SK-N-SH treated with all-trans-retinoic acid at 6 μM for 48 hours (cell line): ENCODE data around the gene GPR55.

Experiments used
- RARB ChIP-seq: fragments of 250-450 bp; sonication (Bioruptor Pico); IDR thresholded peaks from 2 replicates; pipeline ENCODE4 v1.8.0; 2021; ENCODE audit warnings: mild to moderate bottlenecking, moderate library complexity
- TCF4 ChIP-seq: fragments of 250-450 bp; sonication (Bioruptor Pico); IDR thresholded peaks from 2 replicates; pipeline ENCODE4 v1.8.0; 2021; ENCODE audit warnings: mild to moderate bottlenecking, moderate library complexity, borderline replicate concordance
- TOX ChIP-seq: fragments of 250-450 bp; sonication (Bioruptor Pico); IDR thresholded peaks from 2 replicates; pipeline ENCODE4 v1.8.0; 2021; ENCODE audit warnings: mild to moderate bottlenecking, moderate library complexity, borderline replicate concordance
- ZFP3 ChIP-seq: fragments of 250-450 bp; sonication (Bioruptor Pico); IDR thresholded peaks from 2 replicates; pipeline ENCODE4 v1.5.0; 2020; ENCODE audit warnings: mild to moderate bottlenecking, moderate library complexity
- ZFP30 ChIP-seq: fragments of 450-650 bp; formaldehyde crosslinking; IDR thresholded peaks from 2 replicates; pipeline ENCODE4 v1.5.0; 2022; ENCODE audit warnings: mild to moderate bottlenecking, moderate library complexity
- TF ChIP-seq, protein P1 (sequence below): fragments of 250-450 bp; sonication (Bioruptor Pico); IDR thresholded peaks from 2 replicates; pipeline ENCODE4 v1.5.0; 2020; ENCODE audit warnings: mild to moderate bottlenecking, moderate library complexity
- TF ChIP-seq, protein P2 (sequence below): fragments of 250-450 bp; sonication (Bioruptor Pico); IDR thresholded peaks from 2 replicates; pipeline ENCODE4 v1.5.1; 2021; ENCODE audit warnings: mild to moderate bottlenecking, moderate library complexity
- TF ChIP-seq, protein P3 (sequence below): fragments of 250-450 bp; sonication (Bioruptor Pico); IDR thresholded peaks from 2 replicates; pipeline ENCODE4 v1.8.0; 2020; ENCODE audit warnings: mild to moderate bottlenecking, moderate library complexity, borderline replicate concordance
- TF ChIP-seq, protein P4 (sequence below): fragments of 250-450 bp; sonication (Bioruptor Pico); IDR thresholded peaks from 2 replicates; pipeline ENCODE4 v1.8.0; 2021; ENCODE audit warnings: low read depth, mild to moderate bottlenecking, moderate library complexity, borderline replicate concordance

DNA sequence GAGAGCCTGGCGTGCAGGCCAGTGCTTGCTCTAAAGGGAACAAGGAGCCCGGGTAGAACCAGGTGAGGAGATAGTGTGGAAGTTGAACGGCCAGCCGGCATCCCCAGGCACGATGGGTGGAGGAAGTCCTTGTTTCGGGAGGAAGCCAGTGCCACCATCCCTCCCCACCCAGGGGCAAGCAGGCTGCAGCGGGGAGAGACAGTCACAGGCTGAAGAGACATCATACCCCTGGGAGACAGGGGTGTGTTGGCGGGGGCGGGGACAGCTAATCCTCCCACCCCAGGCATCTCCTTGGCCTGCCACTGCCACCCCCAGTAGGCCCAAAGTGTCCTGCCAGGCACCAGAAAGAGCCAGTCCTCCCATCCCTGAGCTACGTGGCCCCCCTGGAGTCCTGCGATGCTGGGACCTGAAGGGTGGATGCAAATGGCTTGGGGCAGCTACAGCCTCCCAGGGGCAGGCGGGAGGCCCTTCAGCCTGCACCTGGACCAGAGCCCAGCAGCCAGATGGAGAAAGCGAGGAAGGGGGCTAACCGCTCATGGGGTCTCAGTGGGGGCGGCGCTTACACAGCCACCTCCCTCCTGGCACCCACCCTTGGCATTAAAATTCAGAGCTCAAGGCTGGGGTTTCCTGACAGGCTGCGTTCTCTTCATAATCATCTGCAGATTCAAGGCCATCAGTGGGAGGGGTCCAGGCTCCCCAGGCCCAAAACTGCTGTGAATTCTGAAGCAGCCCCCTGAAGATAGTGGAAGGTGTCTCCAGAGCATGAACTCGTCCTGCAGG lies 14.8 kb upstream of the GPR55 start:
- TF ChIP-seq, protein P1, sequence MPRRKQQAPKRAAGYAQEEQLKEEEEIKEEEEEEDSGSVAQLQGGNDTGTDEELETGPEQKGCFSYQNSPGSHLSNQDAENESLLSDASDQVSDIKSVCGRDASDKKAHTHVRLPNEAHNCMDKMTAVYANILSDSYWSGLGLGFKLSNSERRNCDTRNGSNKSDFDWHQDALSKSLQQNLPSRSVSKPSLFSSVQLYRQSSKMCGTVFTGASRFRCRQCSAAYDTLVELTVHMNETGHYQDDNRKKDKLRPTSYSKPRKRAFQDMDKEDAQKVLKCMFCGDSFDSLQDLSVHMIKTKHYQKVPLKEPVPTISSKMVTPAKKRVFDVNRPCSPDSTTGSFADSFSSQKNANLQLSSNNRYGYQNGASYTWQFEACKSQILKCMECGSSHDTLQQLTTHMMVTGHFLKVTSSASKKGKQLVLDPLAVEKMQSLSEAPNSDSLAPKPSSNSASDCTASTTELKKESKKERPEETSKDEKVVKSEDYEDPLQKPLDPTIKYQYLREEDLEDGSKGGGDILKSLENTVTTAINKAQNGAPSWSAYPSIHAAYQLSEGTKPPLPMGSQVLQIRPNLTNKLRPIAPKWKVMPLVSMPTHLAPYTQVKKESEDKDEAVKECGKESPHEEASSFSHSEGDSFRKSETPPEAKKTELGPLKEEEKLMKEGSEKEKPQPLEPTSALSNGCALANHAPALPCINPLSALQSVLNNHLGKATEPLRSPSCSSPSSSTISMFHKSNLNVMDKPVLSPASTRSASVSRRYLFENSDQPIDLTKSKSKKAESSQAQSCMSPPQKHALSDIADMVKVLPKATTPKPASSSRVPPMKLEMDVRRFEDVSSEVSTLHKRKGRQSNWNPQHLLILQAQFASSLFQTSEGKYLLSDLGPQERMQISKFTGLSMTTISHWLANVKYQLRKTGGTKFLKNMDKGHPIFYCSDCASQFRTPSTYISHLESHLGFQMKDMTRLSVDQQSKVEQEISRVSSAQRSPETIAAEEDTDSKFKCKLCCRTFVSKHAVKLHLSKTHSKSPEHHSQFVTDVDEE (CRISPR knock-in tag) = no peak
- TF ChIP-seq, protein P2, sequence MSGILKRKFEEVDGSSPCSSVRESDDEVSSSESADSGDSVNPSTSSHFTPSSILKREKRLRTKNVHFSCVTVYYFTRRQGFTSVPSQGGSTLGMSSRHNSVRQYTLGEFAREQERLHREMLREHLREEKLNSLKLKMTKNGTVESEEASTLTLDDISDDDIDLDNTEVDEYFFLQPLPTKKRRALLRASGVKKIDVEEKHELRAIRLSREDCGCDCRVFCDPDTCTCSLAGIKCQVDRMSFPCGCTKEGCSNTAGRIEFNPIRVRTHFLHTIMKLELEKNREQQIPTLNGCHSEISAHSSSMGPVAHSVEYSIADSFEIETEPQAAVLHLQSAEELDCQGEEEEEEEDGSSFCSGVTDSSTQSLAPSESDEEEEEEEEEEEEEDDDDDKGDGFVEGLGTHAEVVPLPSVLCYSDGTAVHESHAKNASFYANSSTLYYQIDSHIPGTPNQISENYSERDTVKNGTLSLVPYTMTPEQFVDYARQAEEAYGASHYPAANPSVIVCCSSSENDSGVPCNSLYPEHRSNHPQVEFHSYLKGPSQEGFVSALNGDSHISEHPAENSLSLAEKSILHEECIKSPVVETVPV = no peak
- TF ChIP-seq ZFP30 = no peak
- TF ChIP-seq, protein P3, sequence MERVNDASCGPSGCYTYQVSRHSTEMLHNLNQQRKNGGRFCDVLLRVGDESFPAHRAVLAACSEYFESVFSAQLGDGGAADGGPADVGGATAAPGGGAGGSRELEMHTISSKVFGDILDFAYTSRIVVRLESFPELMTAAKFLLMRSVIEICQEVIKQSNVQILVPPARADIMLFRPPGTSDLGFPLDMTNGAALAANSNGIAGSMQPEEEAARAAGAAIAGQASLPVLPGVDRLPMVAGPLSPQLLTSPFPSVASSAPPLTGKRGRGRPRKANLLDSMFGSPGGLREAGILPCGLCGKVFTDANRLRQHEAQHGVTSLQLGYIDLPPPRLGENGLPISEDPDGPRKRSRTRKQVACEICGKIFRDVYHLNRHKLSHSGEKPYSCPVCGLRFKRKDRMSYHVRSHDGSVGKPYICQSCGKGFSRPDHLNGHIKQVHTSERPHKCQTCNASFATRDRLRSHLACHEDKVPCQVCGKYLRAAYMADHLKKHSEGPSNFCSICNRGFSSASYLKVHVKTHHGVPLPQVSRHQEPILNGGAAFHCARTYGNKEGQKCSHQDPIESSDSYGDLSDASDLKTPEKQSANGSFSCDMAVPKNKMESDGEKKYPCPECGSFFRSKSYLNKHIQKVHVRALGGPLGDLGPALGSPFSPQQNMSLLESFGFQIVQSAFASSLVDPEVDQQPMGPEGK (CRISPR knock-in tag) = no peak
- TF ChIP-seq, protein P4, sequence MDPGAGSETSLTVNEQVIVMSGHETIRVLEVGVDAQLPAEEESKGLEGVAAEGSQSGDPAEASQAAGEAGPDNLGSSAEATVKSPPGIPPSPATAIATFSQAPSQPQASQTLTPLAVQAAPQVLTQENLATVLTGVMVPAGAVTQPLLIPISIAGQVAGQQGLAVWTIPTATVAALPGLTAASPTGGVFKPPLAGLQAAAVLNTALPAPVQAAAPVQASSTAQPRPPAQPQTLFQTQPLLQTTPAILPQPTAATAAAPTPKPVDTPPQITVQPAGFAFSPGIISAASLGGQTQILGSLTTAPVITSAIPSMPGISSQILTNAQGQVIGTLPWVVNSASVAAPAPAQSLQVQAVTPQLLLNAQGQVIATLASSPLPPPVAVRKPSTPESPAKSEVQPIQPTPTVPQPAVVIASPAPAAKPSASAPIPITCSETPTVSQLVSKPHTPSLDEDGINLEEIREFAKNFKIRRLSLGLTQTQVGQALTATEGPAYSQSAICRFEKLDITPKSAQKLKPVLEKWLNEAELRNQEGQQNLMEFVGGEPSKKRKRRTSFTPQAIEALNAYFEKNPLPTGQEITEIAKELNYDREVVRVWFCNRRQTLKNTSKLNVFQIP (CRISPR knock-in tag) = no peak
- no peak for TF ChIP-seq RARB (CRISPR knock-in tag)
- no peak for TF ChIP-seq TOX (CRISPR knock-in tag)
- TF ChIP-seq TCF4 (CRISPR knock-in tag) = no peak
- TF ChIP-seq ZFP3 (CRISPR knock-in tag) = no peak
